ENCODE data around the gene MSGN1. TPM values are rescaled to one million over a fixed set of nuclear protein-coding genes. Genes with fewer than 3 reads are reported as not detected.

The MSGN1 gene
- total RNA-seq, 1 experiment from 2014 or later, result not detected

- peaks cover 2% of the 10 kb centered on the region; the same call in 1 of the 2 replicates for H3K27me3 Mint-ChIP-seq (ENCODE audit: low read depth)
- H3K9me3 Mint-ChIP-seq, result no peaks in the 10 kb centered on the region
Observed at GRCh38 chr2:17843457-17843856, 27.2 kb downstream of the MSGN1 start.

More at GRCh38 chr2:17843457-17843856, 27.2 kb downstream of the MSGN1 start:
- Histone ChIP-seq H3K23me2 (ENCODE audit: insufficient read length, low read depth, low read length, poor library complexity, severe bottlenecking) (no peaks in the 10 kb centered on the region), H3K9ac (ENCODE audit: extremely low read depth, insufficient read length, low read length) (no peak overlapping the region), H2BK15ac (ENCODE audit: low read depth, low read length) (no peak overlapping the region), H3K27ac (ENCODE audit: insufficient read length, low read depth, low read length) (no peak overlapping the region), H2AFZ (ENCODE audit: low read length) (no peak overlapping the region), H3K14ac (ENCODE audit: insufficient read depth, low read length) (no peak overlapping the region), H3T11ph (ENCODE audit: low read length) (no peak overlapping the region), H3K27me3 (ENCODE audit: insufficient read depth, low read length) (no peaks in the 10 kb centered on the region), H2BK20ac (ENCODE audit: low read depth, low read length, poor library complexity, severe bottlenecking) (no peak overlapping the region), H4K5ac (ENCODE audit: insufficient read length, low read depth, low read length) (no peak overlapping the region), H3K56ac (ENCODE audit: insufficient read length, low read depth, low read length) (no peak overlapping the region), H3K9me3 (ENCODE audit: control insufficient read depth, low read depth, low read length) (no peaks in the 10 kb centered on the region), H3K79me2 (ENCODE audit: insufficient read depth, low read length) (no peaks in the 10 kb centered on the region), H2BK120ac (ENCODE audit: low read depth, low read length, poor library complexity, severe bottlenecking) (no peak overlapping the region), H3K4ac (ENCODE audit: low read depth, low read length) (no peak overlapping the region), H4K20me1 (ENCODE audit: control insufficient read depth, insufficient read depth, insufficient read length) (no peaks in the 10 kb centered on the region), H3K23ac (ENCODE audit: insufficient read length, low read depth, low read length) (no peak overlapping the region), H4K8ac (replicated peaks; ENCODE audit: insufficient read length, low read depth, low read length) (no peak overlapping the region), H2AK5ac (ENCODE audit: insufficient read length, low read length) (no peak overlapping the region), H3K79me1 (ENCODE audit: insufficient read depth, low read depth, low read length, poor library complexity, severe bottlenecking) (no peaks in the 10 kb centered on the region), H2BK5ac (ENCODE audit: insufficient read length, low read length) (no peak overlapping the region), H3K4me2 (ENCODE audit: insufficient read depth, insufficient read length, low read length) (no peak overlapping the region), H3K4me1 (ENCODE audit: insufficient read depth, low read length) (no peaks in the 10 kb centered on the region), H2BK12ac (ENCODE audit: insufficient read length, low read depth, low read length) (no peak overlapping the region), H3K18ac (ENCODE audit: insufficient read length, low read depth, low read length) (no peak overlapping the region), H4K91ac (ENCODE audit: insufficient read length, low read depth, low read length) (no peak overlapping the region)
- WGBS (ENCODE audit: extremely low coverage, insufficient read length, low lambda C conversion rate), result no CpG with 5 or more reads among the region's 2 CpGs
- TF ChIP-seq, protein P1, sequence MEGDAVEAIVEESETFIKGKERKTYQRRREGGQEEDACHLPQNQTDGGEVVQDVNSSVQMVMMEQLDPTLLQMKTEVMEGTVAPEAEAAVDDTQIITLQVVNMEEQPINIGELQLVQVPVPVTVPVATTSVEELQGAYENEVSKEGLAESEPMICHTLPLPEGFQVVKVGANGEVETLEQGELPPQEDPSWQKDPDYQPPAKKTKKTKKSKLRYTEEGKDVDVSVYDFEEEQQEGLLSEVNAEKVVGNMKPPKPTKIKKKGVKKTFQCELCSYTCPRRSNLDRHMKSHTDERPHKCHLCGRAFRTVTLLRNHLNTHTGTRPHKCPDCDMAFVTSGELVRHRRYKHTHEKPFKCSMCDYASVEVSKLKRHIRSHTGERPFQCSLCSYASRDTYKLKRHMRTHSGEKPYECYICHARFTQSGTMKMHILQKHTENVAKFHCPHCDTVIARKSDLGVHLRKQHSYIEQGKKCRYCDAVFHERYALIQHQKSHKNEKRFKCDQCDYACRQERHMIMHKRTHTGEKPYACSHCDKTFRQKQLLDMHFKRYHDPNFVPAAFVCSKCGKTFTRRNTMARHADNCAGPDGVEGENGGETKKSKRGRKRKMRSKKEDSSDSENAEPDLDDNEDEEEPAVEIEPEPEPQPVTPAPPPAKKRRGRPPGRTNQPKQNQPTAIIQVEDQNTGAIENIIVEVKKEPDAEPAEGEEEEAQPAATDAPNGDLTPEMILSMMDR (conservative IDR thresholded peaks at IDR 0.05), result no peak
- H3K36me3 Mint-ChIP-seq (ENCODE audit: insufficient read depth in 1 of 3, low read depth in 3 of 3), result no peaks in the 10 kb centered on the region
- H3K4me3 Mint-ChIP-seq, result no peak overlapping the region
- H3K27ac Mint-ChIP-seq, result no peak overlapping the region
- DNase-seq, result no peak
- no peaks in the 10 kb centered on the region for H3K4me1 Mint-ChIP-seq

All from H9 (cell line).